ENCODE measurements around the gene SCUBE1.

The SCUBE1 gene

DNA sequence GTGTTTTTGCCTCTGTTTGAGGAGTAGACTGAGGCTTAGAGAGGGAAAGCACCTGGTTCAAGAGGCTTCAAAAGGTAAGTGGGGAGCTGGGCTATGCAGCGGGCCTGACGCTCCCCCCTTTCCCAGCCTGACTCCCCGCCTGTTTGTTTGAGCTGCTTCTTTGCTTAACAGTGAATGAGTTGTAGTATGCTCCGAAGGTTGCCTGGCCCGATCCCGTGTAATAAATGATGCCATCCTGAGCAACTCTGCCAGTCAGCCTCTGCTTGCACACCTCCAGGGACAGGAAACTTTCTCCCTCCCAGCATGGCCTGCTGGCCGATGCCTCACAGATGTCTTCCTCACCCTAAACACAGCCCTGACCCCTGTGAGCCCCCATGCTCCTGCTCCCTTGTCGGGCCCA lies 110.7 kb downstream of the SCUBE1 start:
- Histone ChIP-seq H3K79me2 (ENCODE audit: insufficient read depth, low read length) (no peaks in the 10 kb centered on the region), H4K20me1 (ENCODE audit: insufficient read depth, low read length, poor library complexity, severe bottlenecking) (no peaks in the 10 kb centered on the region), H3K9me2 (replicated peaks; ENCODE audit: low read depth, low read length) (no peaks in the 10 kb centered on the region), H3K27me3 (ENCODE audit: insufficient read depth, low read length, poor library complexity, severe bottlenecking) (no peaks in the 10 kb centered on the region), H3F3A (ENCODE audit: low read depth) (no peaks in the 10 kb centered on the region), H3K36me3 (ENCODE audit: insufficient read depth, low read length) (no peaks in the 10 kb centered on the region), H3K4me2 (ENCODE audit: low read depth, low read length, poor library complexity, severe bottlenecking) (no peak overlapping the region), H3K4me1 (ENCODE audit: insufficient read depth, low read length, poor library complexity, severe bottlenecking) (peaks cover 10% of the 10 kb centered on the region), H3K4me3 (ENCODE audit: low read length, poor library complexity, severe bottlenecking) (no peak overlapping the region), H2AFZ (ENCODE audit: low read length) (no peak overlapping the region), H3K9me3 (ENCODE audit: insufficient read depth, low read depth, low read length) (no peaks in the 10 kb centered on the region), H3K9ac (ENCODE audit: low read depth, low read length, poor library complexity, severe bottlenecking) (no peak overlapping the region)
- TF ChIP-seq, protein P1, sequence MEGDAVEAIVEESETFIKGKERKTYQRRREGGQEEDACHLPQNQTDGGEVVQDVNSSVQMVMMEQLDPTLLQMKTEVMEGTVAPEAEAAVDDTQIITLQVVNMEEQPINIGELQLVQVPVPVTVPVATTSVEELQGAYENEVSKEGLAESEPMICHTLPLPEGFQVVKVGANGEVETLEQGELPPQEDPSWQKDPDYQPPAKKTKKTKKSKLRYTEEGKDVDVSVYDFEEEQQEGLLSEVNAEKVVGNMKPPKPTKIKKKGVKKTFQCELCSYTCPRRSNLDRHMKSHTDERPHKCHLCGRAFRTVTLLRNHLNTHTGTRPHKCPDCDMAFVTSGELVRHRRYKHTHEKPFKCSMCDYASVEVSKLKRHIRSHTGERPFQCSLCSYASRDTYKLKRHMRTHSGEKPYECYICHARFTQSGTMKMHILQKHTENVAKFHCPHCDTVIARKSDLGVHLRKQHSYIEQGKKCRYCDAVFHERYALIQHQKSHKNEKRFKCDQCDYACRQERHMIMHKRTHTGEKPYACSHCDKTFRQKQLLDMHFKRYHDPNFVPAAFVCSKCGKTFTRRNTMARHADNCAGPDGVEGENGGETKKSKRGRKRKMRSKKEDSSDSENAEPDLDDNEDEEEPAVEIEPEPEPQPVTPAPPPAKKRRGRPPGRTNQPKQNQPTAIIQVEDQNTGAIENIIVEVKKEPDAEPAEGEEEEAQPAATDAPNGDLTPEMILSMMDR (conservative IDR thresholded peaks at IDR 0.05; ENCODE audit: low read length), result no peak
- TF ChIP-seq EZH2phosphoT487 (IDR thresholded peaks at IDR 0.05; ENCODE audit: borderline replicate concordance), result no peak

DNA sequence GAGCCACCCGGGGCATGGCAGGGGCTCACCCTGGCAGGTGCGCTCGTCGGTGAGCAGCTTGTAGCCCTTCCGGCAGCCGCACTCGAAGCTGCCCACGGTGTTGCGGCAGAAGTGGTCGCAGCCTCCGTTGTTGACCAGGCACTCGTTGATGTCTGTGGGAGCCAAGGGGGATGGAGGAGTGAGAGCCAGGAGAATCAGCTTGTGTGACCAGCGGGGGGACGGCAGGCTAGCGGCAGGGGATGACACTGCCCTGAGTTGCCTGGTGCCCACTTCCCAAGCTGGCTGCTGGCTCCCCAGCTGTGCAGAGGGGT lies 111.5 kb downstream of the SCUBE1 start:
- no peak overlapping the region for H3K4me2 ChIP-seq (ENCODE audit: low read depth, low read length, poor library complexity, severe bottlenecking)
- no peaks in the 10 kb centered on the region for H3K9me3 ChIP-seq (ENCODE audit: insufficient read depth, low read depth, low read length)
- H2AFZ ChIP-seq (ENCODE audit: low read length), result no peak overlapping the region
- peaks cover 6% of the 10 kb centered on the region for H3K4me1 ChIP-seq (ENCODE audit: insufficient read depth, low read length, poor library complexity, severe bottlenecking)
- no peaks in the 10 kb centered on the region for H3K79me2 ChIP-seq (ENCODE audit: insufficient read depth, low read length)
- H3K9ac ChIP-seq (ENCODE audit: low read depth, low read length, poor library complexity, severe bottlenecking), result no peak overlapping the region
- no peaks in the 10 kb centered on the region for H3K27me3 ChIP-seq (ENCODE audit: insufficient read depth, low read length, poor library complexity, severe bottlenecking)
- H3K36me3 ChIP-seq (ENCODE audit: insufficient read depth, low read length), result no peaks in the 10 kb centered on the region
- no peaks in the 10 kb centered on the region for H3K9me2 ChIP-seq (replicated peaks; ENCODE audit: low read depth, low read length)
- no peak overlapping the region for H3K4me3 ChIP-seq (ENCODE audit: low read length, poor library complexity, severe bottlenecking)
- H3F3A ChIP-seq (ENCODE audit: low read depth), result no peaks in the 10 kb centered on the region
- no peak for TF ChIP-seq EZH2phosphoT487 (IDR thresholded peaks at IDR 0.05; ENCODE audit: borderline replicate concordance)
- TF ChIP-seq, protein P1 (conservative IDR thresholded peaks at IDR 0.05; ENCODE audit: low read length), result no peak
- no peaks in the 10 kb centered on the region for H4K20me1 ChIP-seq (ENCODE audit: insufficient read depth, low read length, poor library complexity, severe bottlenecking)

- Histone ChIP-seq H3K9ac (ENCODE audit: low read depth, low read length, poor library complexity, severe bottlenecking) (peak overlapping the region; percentile 10), H3K4me1 (ENCODE audit: insufficient read depth, low read length, poor library complexity, severe bottlenecking) (peaks cover 6% of the 10 kb centered on the region), H4K20me1 (ENCODE audit: insufficient read depth, low read length, poor library complexity, severe bottlenecking) (no peaks in the 10 kb centered on the region), H3K79me2 (ENCODE audit: insufficient read depth, low read length) (no peaks in the 10 kb centered on the region), H3K36me3 (ENCODE audit: insufficient read depth, low read length) (no peaks in the 10 kb centered on the region), H3K27me3 (ENCODE audit: insufficient read depth, low read length, poor library complexity, severe bottlenecking) (no peaks in the 10 kb centered on the region), H3F3A (ENCODE audit: low read depth) (no peaks in the 10 kb centered on the region), H3K9me3 (ENCODE audit: insufficient read depth, low read depth, low read length) (no peaks in the 10 kb centered on the region), H3K4me2 (ENCODE audit: low read depth, low read length, poor library complexity, severe bottlenecking) (no peak overlapping the region), H3K9me2 (replicated peaks; ENCODE audit: low read depth, low read length) (no peaks in the 10 kb centered on the region), H3K4me3 (ENCODE audit: low read length, poor library complexity, severe bottlenecking) (no peak overlapping the region), H2AFZ (ENCODE audit: low read length) (peak overlapping the region; percentile 28)
- TF ChIP-seq EZH2phosphoT487 (IDR thresholded peaks at IDR 0.05; ENCODE audit: borderline replicate concordance), result no peak
- TF ChIP-seq, protein P1 (conservative IDR thresholded peaks at IDR 0.05; ENCODE audit: low read length), result peak; percentile 100
These were observed 112.0 kb downstream of the SCUBE1 start for GRCh38 chr22:43230971-43231723.

Data from Loucy (cell line).